ENCODE data around the gene POU2F3.

Gene POU2F3

GRCh38 chr11:120226714-120227113 is 13.2 kb upstream of the POU2F3 start:
- no peak for DNase-seq (ENCODE audit: low spot score)

GRCh38 chr11:120227228-120227852 is 12.6 kb upstream of the POU2F3 start:
- DNase-seq (ENCODE audit: low spot score), result no peak

GRCh38 chr11:120228794-120229384 is 11.1 kb upstream of the POU2F3 start:
- no peak for DNase-seq (ENCODE audit: low spot score)

GRCh38 chr11:120229451-120230424 is 10.2 kb upstream of the POU2F3 start:
- DNase-seq (ENCODE audit: low spot score), result no peak

GRCh38 chr11:120230433-120231071 is 9.4 kb upstream of the POU2F3 start:
- DNase-seq (ENCODE audit: low spot score), result no peak

GRCh38 chr11:120231963-120232362 is 8.0 kb upstream of the POU2F3 start:
- no peak for DNase-seq (ENCODE audit: low spot score)

- DNase-seq (ENCODE audit: low spot score), result no peak
Observed at GRCh38 chr11:120233207-120233803, 6.6 kb upstream of the POU2F3 start.

GRCh38 chr11:120235024-120235628 is 4.8 kb upstream of the POU2F3 start:
- peak; percentile 52 for DNase-seq (ENCODE audit: low spot score)

- DNase-seq (ENCODE audit: low spot score), result peak; percentile 14
Observed at GRCh38 chr11:120236169-120237107, 3.5 kb upstream of the POU2F3 start.

- DNase-seq (ENCODE audit: low spot score), result no peak
Observed at GRCh38 chr11:120238968-120239620, 846 bp upstream of the POU2F3 start.

- no peak for DNase-seq (ENCODE audit: low spot score)
Observed at GRCh38 chr11:120240866-120241265, 926 bp downstream of the POU2F3 start.

- peak; percentile 10 for DNase-seq (ENCODE audit: low spot score)
Observed at GRCh38 chr11:120241277-120241676, 1.3 kb downstream of the POU2F3 start.

- DNase-seq (ENCODE audit: low spot score), result no peak
Observed at GRCh38 chr11:120243221-120243620, 3.3 kb downstream of the POU2F3 start.

- no peak for DNase-seq (ENCODE audit: low spot score)
Observed at GRCh38 chr11:120244476-120245365, 4.8 kb downstream of the POU2F3 start.

- DNase-seq (ENCODE audit: low spot score), result no peak
Observed at GRCh38 chr11:120245434-120245833, 5.5 kb downstream of the POU2F3 start.

- DNase-seq (ENCODE audit: low spot score), result no peak
Observed at GRCh38 chr11:120248551-120249278, 8.8 kb downstream of the POU2F3 start.

GRCh38 chr11:120249279-120250262 is 9.6 kb downstream of the POU2F3 start:
- DNase-seq (ENCODE audit: low spot score), result no peak
